IMR-90 (cell line): ENCODE results near the gene CACNB2. TPM values are rescaled to one million over a fixed set of nuclear protein-coding genes. Genes with fewer than 3 reads are reported as not detected.
A peak's percentile ranks its signal among the peaks of the same experiment; 100 is the strongest.

Experiments used
- ATAC-seq: fragments of 200-7000 bp; cut with Tn5 transposase; 2 replicates; pipeline ENCODE4 v1.9.1; 2020; ENCODE audit warnings: low read depth, mild to moderate bottlenecking, moderate library complexity
- BruUV-seq: library from RNA; stranded (reverse); fragments of 400-500 nt; replicated peaks from 2 replicates; lab custom pipeline; 2021; lab: Mats Ljungman, UMichigan
- CTCF ChIA-PET: fragments of 300-600 bp; formaldehyde crosslinking; extraction: SDS; loops from one replicate; lab custom pipeline; 2021; ENCODE audit warnings: antibody characterized with exemption; lab: Yijun Ruan, JAX
- POLR2A ChIA-PET: fragments of 300-600 bp; sonication (Branson Sonifier 250); formaldehyde crosslinking; loops from one replicate; lab custom pipeline; 2022; ENCODE audit warnings: antibody characterized with exemption; ENCODE audit not compliant: unreplicated experiment; lab: Charles Lee
- DNase-seq: peaks from one replicate; pipeline ENCODE4 v3.0.0; 2013
- H2AFZ ChIP-seq: replicated peaks from 2 replicates; pipeline ENCODE3; 2013; ENCODE audit warnings: low read length, mild to moderate bottlenecking; ENCODE audit not compliant: poor library complexity
- H2AK5ac ChIP-seq: 2 replicates; pipeline ENCODE4 v1.6.1; 2013; ENCODE audit warnings: low read depth, low read length, inconsistent platforms
- H2AK9ac ChIP-seq: replicated peaks from 2 replicates; pipeline ENCODE3; 2013; ENCODE audit warnings: mild to moderate bottlenecking, low read depth, low read length, moderate library complexity; ENCODE audit not compliant: poor library complexity
- H2BK120ac ChIP-seq: 2 replicates; pipeline ENCODE4 v1.6.1; 2013; ENCODE audit warnings: low read depth, low read length, inconsistent platforms
- H2BK15ac ChIP-seq: 3 replicates; pipeline ENCODE4 v1.6.1; 2013; ENCODE audit warnings: low read depth, low read length, inconsistent platforms
- H2BK20ac ChIP-seq: 2 replicates; pipeline ENCODE4 v1.6.1; 2013; ENCODE audit warnings: low read depth, mild to moderate bottlenecking, inconsistent platforms, low read length, moderate library complexity
- H2BK5ac ChIP-seq: 2 replicates; pipeline ENCODE4 v1.6.1; 2013; ENCODE audit warnings: mild to moderate bottlenecking, low read depth, low read length, inconsistent platforms; ENCODE audit not compliant: poor library complexity, severe bottlenecking
- H3K14ac ChIP-seq: replicated peaks from 2 replicates; pipeline ENCODE4 v1.6.1; 2013; ENCODE audit warnings: low read depth, low read length, inconsistent platforms
- H3K18ac ChIP-seq: 2 replicates; pipeline ENCODE4 v1.6.1; 2013; ENCODE audit warnings: low read depth, low read length, control low read depth
- H3K23ac ChIP-seq: 2 replicates; pipeline ENCODE4 v1.6.1; 2013; ENCODE audit warnings: low read depth, low read length, inconsistent platforms
- H3K27ac ChIP-seq: 2 replicates; pipeline ENCODE4 v1.5.1; 2013; ENCODE audit warnings: mild to moderate bottlenecking, control low read depth, low read length; ENCODE audit not compliant: insufficient read depth
- H3K27me3 ChIP-seq: 2 replicates; pipeline ENCODE4 v1.6.1; 2013; ENCODE audit warnings: low read length; ENCODE audit not compliant: control insufficient read depth, insufficient read depth
- H3K36me3 ChIP-seq: 2 replicates; pipeline ENCODE4 v1.6.1; 2013; ENCODE audit warnings: low read length, mixed read lengths; ENCODE audit not compliant: control insufficient read depth, insufficient read depth
- H3K4ac ChIP-seq: 2 replicates; pipeline ENCODE4 v1.6.1; 2013; ENCODE audit warnings: low read depth, low read length, inconsistent platforms
- H3K4me1 ChIP-seq: 2 replicates; pipeline ENCODE4 v1.6.1; 2013; ENCODE audit warnings: low read length, mixed read lengths; ENCODE audit not compliant: control insufficient read depth, insufficient read depth
- H3K4me2 ChIP-seq: 2 replicates; pipeline ENCODE4 v1.6.1; 2013; ENCODE audit warnings: low read depth, mild to moderate bottlenecking, control low read depth, low read length, moderate library complexity
- H3K4me3 ChIP-seq: 2 replicates; pipeline ENCODE4 v1.5.1; 2013; ENCODE audit warnings: low read depth, mild to moderate bottlenecking, control low read depth, low read length, moderate library complexity; ENCODE audit not compliant: insufficient read depth
- H3K56ac ChIP-seq: 2 replicates; pipeline ENCODE4 v1.6.1; 2013; ENCODE audit warnings: low read length, inconsistent platforms; ENCODE audit not compliant: insufficient read depth; ENCODE audit errors: extremely low read depth
- H3K79me1 ChIP-seq, 2 experiments: 2 replicates each; pipeline ENCODE4 v1.6.1; 2013; ENCODE audit warnings: low read length in 2 of 2, inconsistent platforms in 1 of 2, low read depth in 1 of 2
- H3K9ac ChIP-seq: 2 replicates; pipeline ENCODE4 v1.6.1; 2013; ENCODE audit warnings: low read depth, low read length, control low read depth
- H3K9me1 ChIP-seq: 2 replicates; pipeline ENCODE4 v1.6.1; 2013; ENCODE audit warnings: low read length, inconsistent platforms; ENCODE audit not compliant: insufficient read depth
- H3K9me3 ChIP-seq: 2 replicates; pipeline ENCODE4 v1.6.1; 2013; ENCODE audit warnings: low read length; ENCODE audit not compliant: control insufficient read depth, insufficient read depth
- H4K20me1 ChIP-seq: 2 replicates; pipeline ENCODE4 v1.6.1; 2013; ENCODE audit warnings: low read length, inconsistent platforms; ENCODE audit not compliant: insufficient read depth
- H4K5ac ChIP-seq: 2 replicates; pipeline ENCODE4 v1.6.1; 2013; ENCODE audit warnings: mild to moderate bottlenecking, low read depth, low read length, control low read depth
- H4K8ac ChIP-seq, 2 experiments: 2 replicates each; pipeline ENCODE4 v1.6.1; 2013; ENCODE audit warnings: low read depth in 2 of 2, low read length in 2 of 2, control low read depth in 1 of 2, inconsistent platforms in 1 of 2
- H4K91ac ChIP-seq: 2 replicates; pipeline ENCODE4 v1.6.1; 2013; ENCODE audit warnings: low read depth, low read length, inconsistent platforms; ENCODE audit not compliant: insufficient read depth
- CEBPB ChIP-seq: IDR thresholded peaks from 2 replicates; pipeline ENCODE4 v1.6.1; 2012; ENCODE audit warnings: low read depth, low read length, improper control_type of control experiment
- MAZ ChIP-seq: IDR thresholded peaks from 2 replicates; pipeline ENCODE4 v1.6.1; 2012; ENCODE audit warnings: low read depth, mild to moderate bottlenecking, low read length, improper control_type of control experiment, moderate library complexity, borderline replicate concordance
- WGBS, 2 experiments: methylation state at CpG; one replicate each; pipeline versions ENCODE4 v1.1.5 to v1.1.7; 2013; ENCODE audit warnings: missing lambda C conversion rate in 2 of 2; ENCODE audit not compliant: insufficient read length in 1 of 2; ENCODE audit errors: extremely low coverage in 2 of 2; 5-methylcytosine and 5-hydroxymethylcytosine counted together
- dilution Hi-C: fragments of 300-500 bp; cut with HindIII; formaldehyde crosslinking; loops from one replicate; pipeline ENCODE4 v1.14.3; 2018; ENCODE audit warnings: low sequenced_read_pairs; ENCODE audit not compliant: unreplicated experiment
- in situ Hi-C: fragments of 300-500 bp; cut with MboI; formaldehyde crosslinking; loops from 3 replicates; pipeline ENCODE4 v1.14.3; 2019; ENCODE audit warnings: low sequenced_read_pairs, inconsistent platforms, mixed read lengths
- intact Hi-C: fragments of 100-400 bp; cut with micrococcal nuclease; formaldehyde crosslinking; loops from 2 replicates; pipeline ENCODE4 v1.10.0; 2022
- polyA plus RNA-seq, 3 experiments: library from polyadenylated mRNA; depleted of rRNA; stranded (reverse); fragments of >200 nt; gene quantifications; 2 replicates each; pipeline ENCODE4 v1.2.3, GENCODE V29; 2012; ENCODE audit warnings: low replicate concordance in 1 of 3
- total RNA-seq: library from RNA; depleted of rRNA; stranded (reverse); fragments of >200 nt; gene quantifications from 2 replicates; pipeline ENCODE4 v1.2.3, GENCODE V29; 2012

CACNB2 gene
- total and polyA plus RNA-seq, 2 of the 4 experiments (the other 2 are of a cell fraction), result 0.36 TPM

GRCh38 chr10:18158773-18159265 lies 18.6 kb downstream of the CACNB2 start:
- Histone ChIP-seq H2AK9ac (no peak overlapping the region), H3K18ac (peak overlapping the region; percentile 56; the same call in 1 of the 2 replicates), H3K9me1 (peaks cover 3% of the 10 kb centered on the region; the same call in 1 of the 2 replicates), H3K9ac (no peak overlapping the region), H3K14ac (no peak overlapping the region), H3K79me1 (no peaks in the 10 kb centered on the region), H2BK5ac (no peak overlapping the region), H3K4me1 (peaks cover 7% of the 10 kb centered on the region), H4K91ac (no peak overlapping the region), H3K23ac (no peak overlapping the region), H2BK120ac (no peak overlapping the region), H2AFZ (no peak overlapping the region), H3K4ac (no peak overlapping the region), H2BK20ac (no peak overlapping the region), H3K56ac (no peak overlapping the region), H2BK15ac (no peak overlapping the region), H3K27ac (no peak overlapping the region), H4K8ac (no peak overlapping the region), H4K5ac (no peak overlapping the region), H3K4me2 (peak overlapping the region; percentile 72), H3K4me3 (no peak overlapping the region; the same call in 1 of the 2 replicates), H4K20me1 (peaks cover 3% of the 10 kb centered on the region; the same call in 1 of the 2 replicates), H3K27me3 (no peaks in the 10 kb centered on the region), H3K9me3 (no peaks in the 10 kb centered on the region), H3K36me3 (no peaks in the 10 kb centered on the region; the same call in 1 of the 2 replicates), H2AK5ac (no peak overlapping the region)
- POLR2A ChIA-PET, result no interaction called here
- DNase-seq (peak; percentile 37), ATAC-seq (peak; percentile 56)
- TF ChIP-seq MAZ (no peak), CEBPB (peak; percentile 86)
- intact Hi-C loops, result loop anchor here (5.0 kb wide), 1 partner anchor 48 kb away; no protein-coding TSS in a partner anchor
- CTCF ChIA-PET, result interaction anchor here (0.5 kb wide), 1 partner anchor 699 kb away, joined by 4 read pairs; no protein-coding TSS in a partner anchor
- BruUV-seq, result no TSS peak
- dilution Hi-C loops, result no loop called here
- no CpG with 5 or more reads among the region's 2 CpGs for WGBS, 2 experiments
- in situ Hi-C loops, result no loop called here
